HG02678 (cell line): ENCODE results near the gene SPTB.

Experiments used
- ATAC-seq: cut with Tn5 transposase; IDR thresholded peaks from one replicate; pipeline ENCODE4 v1.9.1; 2021; ENCODE audit warnings: mild to moderate bottlenecking, moderate library complexity; ENCODE audit not compliant: unreplicated experiment

SPTB gene

GRCh38 chr14:64757601-64758000 lies 122.1 kb downstream of the SPTB start:
- no peak for ATAC-seq

GRCh38 chr14:64756712-64757111 lies 123.0 kb downstream of the SPTB start:
- no peak for ATAC-seq

GRCh38 chr14:64755781-64756221 lies 123.9 kb downstream of the SPTB start:
- no peak for ATAC-seq

GRCh38 chr14:64754685-64755084 lies 125.0 kb downstream of the SPTB start:
- no peak for ATAC-seq

GRCh38 chr14:64753999-64754398 lies 125.7 kb downstream of the SPTB start:
- no peak for ATAC-seq

- no peak for ATAC-seq
These were observed 126.3 kb downstream of the SPTB start for GRCh38 chr14:64753374-64753773.

- ATAC-seq: no peak
These were observed 126.8 kb downstream of the SPTB start for GRCh38 chr14:64752909-64753308.

- no peak for ATAC-seq
These were observed 130.6 kb downstream of the SPTB start for GRCh38 chr14:64748995-64749714.

- ATAC-seq: no peak
These were observed 131.2 kb downstream of the SPTB start for GRCh38 chr14:64748521-64748920.

GRCh38 chr14:64747327-64747726 lies 132.4 kb downstream of the SPTB start:
- no peak for ATAC-seq

- no peak for ATAC-seq
These were observed 133.1 kb downstream of the SPTB start for GRCh38 chr14:64746298-64747250.

GRCh38 chr14:64745511-64746091 lies 134.1 kb downstream of the SPTB start:
- no peak for ATAC-seq

GRCh38 chr14:64743061-64743460 lies 136.6 kb downstream of the SPTB start:
- no peak for ATAC-seq

- ATAC-seq: no peak
These were observed 137.7 kb downstream of the SPTB start for GRCh38 chr14:64741961-64742360.

GRCh38 chr14:64741200-64741599 lies 138.5 kb downstream of the SPTB start:
- ATAC-seq: no peak

GRCh38 chr14:64738281-64738804 lies 141.4 kb downstream of the SPTB start:
- ATAC-seq: no peak

GRCh38 chr14:64737391-64738280 lies 142.1 kb downstream of the SPTB start:
- no peak for ATAC-seq

- no peak for ATAC-seq
These were observed 143.2 kb downstream of the SPTB start for GRCh38 chr14:64736271-64737169.

GRCh38 chr14:64734990-64735389 lies 144.7 kb downstream of the SPTB start:
- ATAC-seq: no peak
